Glomerular visceral epithelial cell (primary cell): ENCODE results near the gene TBKBP1.
A peak's percentile ranks its signal among the peaks of the same experiment; 100 is the strongest.
"Not testable (repeated sequence)": the region's sequence is repeated elsewhere in the genome, so short reads cannot be mapped to it uniquely, and the experiment has no call there.

ENCODE experiments used
- DNase-seq: peaks from one replicate; pipeline ENCODE4 v3.0.0-alpha.2; 2016; ENCODE audit errors: extremely low spot score

TBKBP1 gene

DNA sequence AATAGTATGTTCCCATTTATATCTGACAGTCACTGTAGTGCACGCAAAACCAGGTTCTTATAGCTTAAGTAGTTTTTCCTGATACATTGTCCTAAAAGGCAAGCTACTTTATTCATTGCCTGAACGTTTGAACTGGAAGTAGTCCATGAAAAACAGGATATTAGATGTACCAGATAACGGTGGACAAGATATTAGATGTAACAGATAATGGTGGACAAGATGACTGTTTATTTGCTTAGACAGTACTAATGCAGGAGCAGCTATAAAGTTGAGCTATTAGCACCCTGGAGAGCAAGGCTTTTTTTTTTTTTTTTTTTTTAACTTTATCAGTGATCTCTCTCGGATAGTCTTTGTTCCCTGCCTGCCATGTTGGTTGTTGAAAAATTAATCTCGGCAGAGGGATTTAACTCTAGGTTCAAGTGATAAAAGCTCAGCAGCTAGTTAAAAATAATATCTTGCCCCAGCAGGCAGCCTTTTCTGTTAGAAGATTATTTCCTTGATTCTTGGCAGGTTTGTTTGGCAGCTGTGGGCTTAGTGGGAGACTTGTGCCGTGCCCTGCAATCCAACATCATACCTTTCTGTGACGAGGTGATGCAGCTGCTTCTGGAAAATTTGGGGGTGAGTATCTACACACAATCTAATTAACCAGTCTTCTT, 17.3 kb upstream of the TBKBP1 start:
- DNase-seq, result no peak

- no peak for DNase-seq
Observed at GRCh38 chr17:47678196-47678595, 15.8 kb upstream of the TBKBP1 start.

DNA sequence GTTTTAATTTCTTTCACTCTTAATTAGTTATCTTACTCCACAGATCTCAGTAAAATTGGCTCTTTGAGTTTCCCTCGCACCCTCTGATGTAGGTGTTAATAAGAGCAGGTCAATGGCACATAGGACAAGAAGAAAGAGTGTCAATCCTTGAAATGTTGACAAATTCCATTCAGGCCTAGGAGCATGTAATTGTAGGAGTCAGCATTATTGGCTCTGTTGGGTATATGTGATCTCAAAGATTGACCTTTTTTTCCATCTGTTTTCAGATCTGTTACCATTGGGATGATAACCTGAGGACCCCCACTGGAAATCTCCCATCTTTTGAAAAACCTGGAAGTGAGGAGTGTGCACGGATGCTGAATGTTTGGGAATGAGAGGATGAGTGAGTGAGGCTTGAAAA, 11.8 kb upstream of the TBKBP1 start:
- DNase-seq, result no peak

DNA sequence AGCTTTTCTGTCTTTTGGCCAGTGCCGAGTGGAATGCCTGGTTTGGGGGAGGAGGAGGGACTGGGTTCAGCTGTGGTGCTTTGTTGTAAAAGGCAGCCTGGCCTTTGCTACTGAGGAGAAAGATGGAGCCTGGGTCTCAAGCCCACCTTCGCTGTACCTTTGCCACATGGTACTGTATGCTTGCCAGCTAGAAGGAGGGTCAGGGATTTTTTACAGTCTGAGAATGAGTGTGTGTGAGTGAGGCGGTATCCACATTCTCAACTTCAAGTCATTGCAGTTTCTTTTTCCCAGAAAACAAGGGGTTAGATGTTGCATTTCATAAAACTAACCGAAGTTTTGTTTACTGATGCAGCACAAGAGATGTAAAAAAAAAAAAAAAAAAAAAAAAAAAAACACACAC, 11.2 kb upstream of the TBKBP1 start:
- DNase-seq, result not testable (repeated sequence)

DNA sequence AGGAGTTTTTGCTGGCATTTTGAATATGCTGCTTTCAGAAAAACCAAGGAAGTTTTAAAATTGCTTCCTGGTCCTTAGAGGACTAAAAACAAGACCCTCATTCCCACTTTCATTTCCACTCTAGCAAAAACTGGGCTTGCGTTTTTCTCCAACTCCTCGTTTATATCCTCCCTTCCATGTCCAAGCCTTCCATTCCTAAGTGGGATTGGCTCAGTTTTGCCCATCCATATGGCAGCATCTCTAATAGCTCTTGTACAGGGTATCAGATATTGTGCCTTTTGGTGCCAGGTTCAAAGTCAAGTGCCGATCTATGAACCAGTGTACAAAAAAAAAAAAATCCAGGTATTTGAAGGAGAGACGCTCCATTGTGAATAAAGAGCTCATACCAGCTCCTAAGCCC, 9.9 kb upstream of the TBKBP1 start:
- DNase-seq, result no peak

- no peak for DNase-seq
Observed at GRCh38 chr17:47684535-47685193, 9.3 kb upstream of the TBKBP1 start.

- no peak for DNase-seq
Observed at GRCh38 chr17:47685556-47686275, 8.2 kb upstream of the TBKBP1 start.

- peak; percentile 57 for DNase-seq
Observed at GRCh38 chr17:47686276-47686635, 7.7 kb upstream of the TBKBP1 start.

GRCh38 chr17:47686664-47687327, 7.2 kb upstream of the TBKBP1 start:
- peak; percentile 33 for DNase-seq

- no peak for DNase-seq
Observed at GRCh38 chr17:47687328-47687690, 6.7 kb upstream of the TBKBP1 start.

DNA sequence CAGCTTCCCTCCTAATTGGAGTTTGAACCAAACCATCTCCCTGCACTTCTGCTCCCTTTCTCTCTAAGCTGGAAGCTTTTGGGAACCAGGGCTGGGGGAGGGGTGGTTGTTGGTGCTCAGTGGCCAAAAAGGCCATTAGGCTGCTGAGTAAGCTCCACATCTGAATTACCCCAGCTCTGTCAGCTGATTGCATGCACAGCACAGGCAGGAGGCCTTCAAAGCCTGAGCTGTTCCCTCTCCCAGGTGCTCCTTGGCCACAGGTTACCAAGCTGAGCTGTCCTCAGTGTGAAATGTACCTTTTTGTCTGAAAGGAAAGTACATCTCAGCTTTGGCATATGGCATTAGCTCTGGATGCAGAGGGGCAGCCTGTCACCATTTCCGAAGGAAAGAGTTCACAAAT, 6.2 kb upstream of the TBKBP1 start:
- DNase-seq, result peak; percentile 37

DNA sequence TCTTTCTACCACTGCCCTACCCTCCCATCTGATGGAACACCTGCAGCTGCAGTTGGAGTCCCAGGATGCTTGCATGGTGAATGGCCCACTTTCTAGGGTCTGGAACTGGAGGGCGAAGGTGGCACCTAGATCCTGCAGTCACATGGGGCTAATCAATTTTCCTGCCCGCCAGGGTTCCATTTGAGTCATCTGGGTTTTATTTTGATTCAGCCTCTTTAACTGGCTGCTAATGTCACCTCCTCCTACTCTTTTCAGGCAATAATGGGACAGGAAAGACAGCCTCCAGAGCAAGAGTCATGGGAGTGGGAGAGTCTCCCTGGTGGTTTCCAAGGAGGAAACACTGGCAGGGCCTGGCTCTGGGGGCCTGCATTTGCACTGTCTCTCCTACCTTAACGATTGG, 3.8 kb upstream of the TBKBP1 start:
- DNase-seq, result no peak

DNA sequence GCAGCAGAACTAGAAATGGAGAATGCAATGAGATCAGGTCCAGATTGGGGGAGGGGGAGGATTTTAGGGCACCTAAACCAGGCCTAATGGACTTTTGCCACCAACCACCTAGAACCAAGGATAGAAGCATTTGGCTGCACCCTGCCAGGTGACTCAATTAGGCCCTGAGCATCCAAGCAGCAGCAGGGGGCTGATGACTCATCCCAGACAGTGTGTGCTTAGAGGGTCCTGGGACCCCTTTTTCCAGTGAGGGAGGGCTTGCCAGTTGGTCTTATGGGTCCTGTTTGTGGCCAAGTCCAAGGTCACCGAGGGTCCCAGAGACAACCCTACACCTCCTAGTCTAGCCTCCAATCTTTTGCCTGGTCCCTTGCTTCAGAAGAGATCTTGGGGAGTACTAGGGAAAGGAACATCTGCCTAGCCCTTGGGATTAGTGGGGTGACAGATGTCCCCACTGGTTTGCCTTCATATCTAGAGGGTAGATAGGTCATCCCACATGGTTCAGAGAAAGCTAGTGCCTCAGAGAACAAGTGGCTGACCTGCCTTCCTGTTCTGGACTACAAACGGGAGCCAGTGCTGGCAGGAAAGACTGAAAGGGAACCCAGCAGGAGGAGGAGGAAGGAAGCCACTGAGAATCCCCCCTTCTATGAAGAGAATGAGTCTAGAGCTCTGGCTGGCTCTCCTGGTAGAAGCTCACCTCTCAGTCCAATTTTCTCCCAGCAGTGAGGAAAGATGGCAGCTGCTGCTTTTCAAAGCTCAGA, 1.6 kb upstream of the TBKBP1 start:
- no peak for DNase-seq

- no peak for DNase-seq
Observed at GRCh38 chr17:47692895-47693730, 848 bp upstream of the TBKBP1 start.

- DNase-seq, result peak; percentile 33
Observed at GRCh38 chr17:47694581-47695428, 844 bp downstream of the TBKBP1 start.

DNA sequence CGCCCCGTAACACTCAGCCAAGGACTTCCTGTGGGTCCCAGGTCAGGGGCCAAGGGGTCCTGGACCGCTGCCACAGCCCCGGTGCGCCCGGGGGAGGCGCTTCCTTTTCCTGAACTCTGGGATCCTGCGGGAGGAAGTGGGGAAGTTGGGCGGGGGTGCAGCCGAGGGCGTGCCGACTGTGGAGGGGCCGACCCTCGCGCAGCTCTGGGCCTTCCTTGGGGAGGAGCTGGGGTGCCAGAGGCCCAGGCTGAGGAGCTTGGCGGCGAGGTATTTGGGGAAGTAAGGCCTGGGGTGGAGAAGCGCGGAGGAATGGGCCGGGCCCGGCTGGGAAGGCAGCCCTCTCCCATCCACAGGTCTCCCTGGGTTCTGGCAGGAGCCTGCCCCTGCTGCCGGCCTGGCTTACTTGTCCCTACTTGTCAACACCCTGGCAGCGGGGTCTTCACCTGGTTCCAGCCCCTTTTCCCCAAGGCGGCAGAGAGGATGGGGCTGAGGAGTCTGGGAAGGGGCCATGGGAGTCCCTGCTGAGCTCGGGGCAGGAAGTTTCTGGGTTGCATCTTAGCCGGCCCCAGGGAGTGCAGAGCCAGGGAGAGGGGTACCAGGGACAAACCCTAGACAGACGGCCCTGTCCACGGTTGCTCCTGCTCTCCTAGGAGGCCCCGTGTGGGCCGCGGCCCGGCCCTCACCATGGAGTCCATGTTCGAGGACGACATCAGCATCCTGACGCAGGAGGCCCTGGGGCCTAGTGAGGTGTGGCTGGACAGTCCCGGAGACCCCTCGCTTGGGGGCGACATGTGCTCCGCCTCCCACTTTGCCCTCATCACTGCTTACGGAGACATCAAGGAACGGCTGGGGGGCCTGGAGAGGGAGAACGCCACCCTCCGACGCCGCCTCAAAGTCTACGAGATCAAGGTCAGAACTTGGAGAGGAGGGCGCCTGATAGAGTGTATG, 1.7 kb downstream of the TBKBP1 start:
- no peak for DNase-seq

DNA sequence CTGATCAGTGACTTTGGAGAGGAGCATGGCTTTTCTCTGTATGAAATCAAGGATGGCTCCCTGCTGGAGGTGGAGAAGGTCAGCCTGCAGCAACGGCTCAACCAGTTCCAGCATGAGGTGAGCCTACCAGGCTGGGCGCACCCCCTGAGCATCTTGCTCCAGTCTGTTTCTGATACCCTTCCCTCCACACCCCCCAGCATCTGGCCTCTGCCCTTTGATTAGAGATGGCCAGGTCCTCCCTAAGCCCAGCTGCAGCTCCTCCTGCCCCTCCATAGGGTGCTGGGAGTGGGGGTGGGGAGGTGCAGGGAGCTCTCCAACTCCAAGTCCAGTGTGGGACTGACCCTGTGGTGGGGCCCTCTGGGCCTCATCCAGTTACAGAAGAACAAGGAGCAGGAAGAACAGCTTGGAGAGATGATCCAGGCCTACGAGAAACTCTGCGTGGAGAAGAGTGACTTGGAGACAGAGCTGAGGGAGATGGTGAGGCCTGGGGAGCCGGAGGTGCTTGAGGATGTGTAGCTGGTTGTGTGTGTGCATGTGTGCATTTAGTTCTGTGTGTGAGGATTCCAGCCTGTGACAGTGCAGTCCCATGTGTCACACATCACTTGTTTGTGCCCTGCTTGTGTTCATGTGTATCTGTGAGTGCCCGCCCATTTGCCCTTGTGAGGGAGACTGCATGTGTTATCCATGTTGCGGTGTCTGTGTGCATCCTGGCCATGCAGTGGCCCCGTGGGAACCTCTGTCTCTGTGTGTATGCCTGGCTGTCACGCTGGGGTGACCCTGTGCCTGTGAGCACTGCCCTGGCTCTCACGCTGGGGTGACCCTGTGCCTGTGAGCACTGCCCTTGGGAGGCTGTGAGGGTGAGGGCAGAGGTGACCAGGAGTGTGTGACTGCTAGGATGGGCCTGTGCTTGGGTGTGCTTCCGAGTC, 3.0 kb downstream of the TBKBP1 start:
- DNase-seq, result no peak
